GM21390 (cell line): ENCODE results near the gene GNL3.
A peak's percentile ranks its signal among the peaks of the same experiment; 100 is the strongest.

Experiments used
- ATAC-seq: cut with Tn5 transposase; IDR thresholded peaks from one replicate; pipeline ENCODE4 v1.9.1; 2021; ENCODE audit not compliant: unreplicated experiment

The GNL3 gene

GRCh38 chr3:52688266-52688665 is 2.4 kb downstream of the GNL3 start:
- no peak for ATAC-seq

- no peak for ATAC-seq
Observed at GRCh38 chr3:52689151-52689550, 3.3 kb downstream of the GNL3 start.

DNA sequence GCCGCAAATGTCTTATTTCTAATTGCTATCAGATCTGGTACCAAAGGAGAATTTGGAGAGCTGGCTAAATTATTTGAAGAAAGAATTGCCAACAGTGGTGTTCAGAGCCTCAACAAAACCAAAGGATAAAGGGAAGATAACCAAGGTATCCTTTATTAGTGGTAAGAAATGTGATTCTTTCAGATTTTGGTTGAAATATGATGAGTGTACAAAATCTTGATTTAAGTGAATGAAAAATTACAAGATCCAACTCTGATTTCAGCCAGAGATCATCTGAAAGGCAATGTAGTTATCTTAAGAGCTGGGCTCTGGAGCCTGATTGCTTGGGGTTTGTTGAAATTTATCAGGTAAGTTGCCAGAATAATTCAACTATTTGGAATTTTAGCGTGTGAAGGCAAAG is 4.7 kb downstream of the GNL3 start:
- ATAC-seq = no peak

GRCh38 chr3:52693071-52693470 is 7.2 kb downstream of the GNL3 start:
- no peak for ATAC-seq

- ATAC-seq = no peak
Observed at GRCh38 chr3:52694528-52695189, 8.8 kb downstream of the GNL3 start.

GRCh38 chr3:52695798-52696671 is 10.2 kb downstream of the GNL3 start:
- ATAC-seq = no peak

GRCh38 chr3:52696830-52697631 is 11.2 kb downstream of the GNL3 start:
- no peak for ATAC-seq

DNA sequence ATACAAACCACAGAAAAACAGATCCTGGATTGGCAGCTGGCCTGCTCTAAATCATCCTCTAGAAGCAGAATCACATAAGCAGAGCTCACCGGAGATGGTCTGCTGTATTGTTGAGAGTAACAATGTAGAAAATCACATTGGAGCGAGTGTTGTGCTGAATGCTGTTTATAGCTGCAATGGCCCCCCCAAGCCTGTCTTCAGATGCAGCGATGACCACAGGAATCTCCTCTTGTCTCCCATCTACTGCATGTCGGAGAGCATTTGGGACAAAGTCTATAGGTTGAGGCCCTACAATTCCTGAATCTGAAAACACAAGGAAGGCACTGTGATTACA is 11.8 kb downstream of the GNL3 start:
- no peak for ATAC-seq

DNA sequence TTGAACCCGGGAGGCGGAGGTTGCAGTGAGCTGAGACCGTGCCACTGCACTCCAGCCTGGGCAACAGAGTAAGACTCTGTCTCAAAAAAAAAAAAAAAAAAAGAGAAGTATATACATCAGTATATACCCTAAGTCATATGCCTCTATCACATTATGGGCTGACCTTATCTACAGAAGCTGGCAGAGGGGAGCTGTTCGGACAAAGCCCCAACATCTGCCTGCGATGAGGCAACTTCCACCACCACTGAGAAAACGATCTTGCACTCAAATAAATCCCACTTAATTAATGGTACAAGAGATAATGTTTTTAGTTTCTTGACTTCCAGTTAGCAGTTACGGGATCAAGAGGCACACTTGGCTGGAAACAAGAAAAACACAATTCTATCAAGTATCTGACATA is 17.5 kb downstream of the GNL3 start:
- ATAC-seq = no peak

DNA sequence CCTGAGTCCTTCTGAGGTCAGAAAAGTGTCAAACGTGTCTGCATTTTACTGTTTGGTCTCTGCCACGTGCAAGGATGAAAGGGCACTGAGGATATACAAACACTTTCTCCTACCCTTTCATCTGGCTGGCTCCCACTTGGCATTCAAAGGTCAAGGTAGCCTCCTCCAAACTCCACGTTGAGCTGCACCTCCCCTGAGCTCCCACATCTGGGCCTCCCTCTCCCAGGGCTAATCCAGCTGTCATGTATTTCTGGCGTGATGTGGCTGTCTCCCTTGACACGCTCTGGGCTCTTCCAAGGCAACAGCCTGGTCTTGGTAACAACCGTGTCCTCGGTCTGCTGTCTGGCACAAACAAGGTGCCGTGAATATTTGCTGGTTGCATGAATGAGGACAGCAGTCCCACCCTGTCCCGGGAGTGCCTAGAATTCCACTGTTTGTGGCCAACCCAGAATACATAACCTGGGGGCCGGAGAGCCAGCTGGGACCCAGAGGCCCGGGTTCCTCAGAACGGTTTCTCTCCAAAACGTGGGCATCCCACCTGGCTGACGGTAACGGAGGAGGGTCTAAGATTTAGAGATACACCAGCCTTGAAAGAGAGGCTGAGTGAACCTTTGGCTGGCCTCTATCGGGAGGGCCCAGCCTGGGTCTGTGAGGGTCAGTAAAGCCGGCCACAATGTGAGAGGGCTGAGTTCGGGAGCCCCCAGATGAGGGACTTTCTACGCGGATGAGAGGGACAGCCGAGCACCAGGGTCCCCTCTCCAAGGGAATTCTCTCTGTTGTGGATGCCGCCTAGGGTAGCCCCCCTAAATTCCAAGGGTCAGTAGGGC is 19.0 kb downstream of the GNL3 start:
- peak; percentile 7 for ATAC-seq

DNA sequence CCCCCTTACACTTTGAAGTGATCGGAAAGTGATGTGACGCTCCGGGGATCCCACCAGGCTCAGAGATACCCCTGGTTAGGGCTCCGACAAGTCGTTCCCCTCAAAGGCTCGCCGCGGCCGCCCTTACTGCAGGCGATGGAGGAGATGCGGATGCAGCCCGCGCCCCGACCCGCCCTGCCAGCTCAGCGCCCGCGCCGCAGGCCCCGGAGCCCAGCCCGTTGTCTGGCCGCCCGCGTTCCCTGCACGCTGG is 19.5 kb downstream of the GNL3 start:
- ATAC-seq = no peak

DNA sequence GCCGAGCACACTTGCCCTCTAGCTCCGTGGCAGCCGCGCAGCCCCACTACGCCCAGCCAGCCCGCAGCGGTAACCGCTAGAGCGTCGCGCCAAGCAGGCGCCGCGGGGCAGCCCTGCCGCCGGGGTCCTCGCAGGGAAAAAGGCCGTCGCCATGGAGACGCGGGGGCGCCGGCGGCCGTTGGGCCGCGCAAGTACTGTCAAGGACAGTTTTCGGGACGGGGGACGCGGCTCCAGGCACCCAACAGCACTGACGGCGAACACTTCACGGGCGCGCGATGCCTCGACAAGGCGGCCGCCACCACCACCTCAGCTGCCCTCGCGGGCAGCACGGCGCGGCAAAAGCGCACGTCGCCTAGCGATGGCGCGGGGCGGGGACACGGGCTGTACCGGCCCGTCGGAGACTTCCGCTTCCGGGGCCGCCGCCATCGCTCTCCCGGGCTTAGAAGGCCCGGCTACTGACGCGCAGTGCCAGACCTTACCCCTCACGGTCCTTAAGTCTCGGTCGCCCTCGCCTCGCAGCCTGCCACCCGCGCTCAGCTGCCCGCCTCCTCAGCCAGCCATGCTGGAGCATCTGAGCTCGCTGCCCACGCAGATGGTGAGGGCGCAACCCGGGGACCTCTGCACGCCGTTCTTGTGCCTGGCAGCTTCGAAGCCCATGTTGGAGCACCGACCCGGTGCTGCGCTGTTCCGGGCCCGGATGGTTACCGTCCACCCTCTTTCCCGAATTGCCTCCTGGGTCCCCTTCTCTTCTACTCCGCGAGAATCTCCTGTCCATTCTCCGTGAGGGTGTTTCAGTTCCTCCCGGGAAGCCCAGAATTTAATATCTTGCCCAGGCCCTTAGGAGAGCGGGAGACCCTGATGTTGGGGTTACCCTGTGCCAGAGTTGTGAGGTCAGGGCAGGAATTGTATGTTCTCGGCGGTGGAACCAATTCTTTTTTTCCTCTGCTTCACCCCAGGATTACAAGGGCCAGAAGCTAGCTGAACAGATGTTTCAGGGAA is 20.2 kb downstream of the GNL3 start, which contains the start of the genes GLT8D1 and SPCS1:
TSS of gene GLT8D1 (minus strand) at position 104 of the 999 bp plus-strand sequence. CDS start 5,331 bp downstream, outside the sequence.
TSS of gene SPCS1 (plus strand) at position 419 of the 999 bp plus-strand sequence. CDS start at position 560, 141 bp downstream.
- peak; percentile 74 for ATAC-seq

- ATAC-seq = no peak
Observed at GRCh38 chr3:52707585-52707984, 21.8 kb downstream of the GNL3 start.

DNA sequence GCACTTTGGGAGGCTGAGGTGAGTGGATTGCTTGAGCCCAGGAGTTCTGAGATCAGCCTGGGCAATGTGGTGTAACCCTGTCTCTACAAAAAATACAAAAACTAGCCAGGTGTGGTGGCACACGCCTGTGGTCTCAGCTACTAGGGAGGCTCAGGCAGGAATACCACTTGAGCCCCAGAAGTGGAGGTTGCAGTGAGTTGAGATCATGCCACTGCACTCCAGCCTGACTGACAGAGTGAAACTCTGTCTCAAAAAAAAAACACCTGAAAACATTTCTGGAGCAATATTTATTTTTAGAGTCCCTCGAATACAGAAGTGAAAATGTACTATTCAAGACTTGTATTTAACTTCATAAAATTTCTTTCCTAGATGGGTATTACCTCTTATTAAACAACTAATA is 24.7 kb downstream of the GNL3 start:
- no peak for ATAC-seq

DNA sequence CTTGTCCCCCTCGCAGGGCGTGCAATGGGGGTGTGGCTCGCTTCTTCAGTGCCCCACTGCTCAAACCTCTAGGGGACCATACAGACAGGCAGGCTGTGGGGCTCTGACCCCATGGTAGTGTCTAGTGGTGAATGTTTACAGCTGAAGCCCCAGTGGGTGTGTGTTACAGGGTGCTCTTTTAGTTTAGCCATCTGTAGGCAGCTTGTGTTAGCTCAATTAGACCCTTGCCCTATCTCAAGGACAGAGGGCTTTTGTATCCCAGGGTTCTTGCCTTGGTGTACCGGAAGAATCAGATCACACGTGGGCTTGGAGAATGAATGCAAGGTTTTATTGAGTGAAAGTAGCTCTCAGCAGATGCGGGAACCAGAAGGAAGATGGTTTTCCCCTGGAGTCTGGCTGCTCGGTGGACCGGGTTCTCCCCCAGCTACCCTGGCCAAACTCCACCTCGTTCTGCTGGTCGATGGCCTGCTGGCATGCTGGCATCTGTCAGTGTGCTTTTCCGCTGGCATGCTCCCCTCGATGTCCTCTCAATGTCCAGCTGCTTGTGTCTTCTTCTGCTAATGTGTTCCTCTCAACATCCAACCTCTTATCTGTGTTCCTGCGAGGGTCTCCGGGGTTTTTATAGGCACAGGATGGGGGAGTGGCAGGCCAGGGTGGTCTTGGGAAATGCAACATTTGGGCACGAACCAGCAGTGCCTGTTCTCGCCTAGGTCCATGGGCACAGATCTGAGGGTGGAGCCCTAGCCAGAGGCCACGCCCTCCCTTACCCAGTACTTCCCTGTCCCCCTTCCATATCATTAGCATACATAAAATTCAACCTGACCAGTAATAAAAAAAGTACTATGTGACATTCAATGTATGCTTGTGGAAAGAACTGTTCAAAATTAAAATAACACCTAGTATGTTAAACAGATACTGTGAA is 26.7 kb downstream of the GNL3 start:
- ATAC-seq = no peak

DNA sequence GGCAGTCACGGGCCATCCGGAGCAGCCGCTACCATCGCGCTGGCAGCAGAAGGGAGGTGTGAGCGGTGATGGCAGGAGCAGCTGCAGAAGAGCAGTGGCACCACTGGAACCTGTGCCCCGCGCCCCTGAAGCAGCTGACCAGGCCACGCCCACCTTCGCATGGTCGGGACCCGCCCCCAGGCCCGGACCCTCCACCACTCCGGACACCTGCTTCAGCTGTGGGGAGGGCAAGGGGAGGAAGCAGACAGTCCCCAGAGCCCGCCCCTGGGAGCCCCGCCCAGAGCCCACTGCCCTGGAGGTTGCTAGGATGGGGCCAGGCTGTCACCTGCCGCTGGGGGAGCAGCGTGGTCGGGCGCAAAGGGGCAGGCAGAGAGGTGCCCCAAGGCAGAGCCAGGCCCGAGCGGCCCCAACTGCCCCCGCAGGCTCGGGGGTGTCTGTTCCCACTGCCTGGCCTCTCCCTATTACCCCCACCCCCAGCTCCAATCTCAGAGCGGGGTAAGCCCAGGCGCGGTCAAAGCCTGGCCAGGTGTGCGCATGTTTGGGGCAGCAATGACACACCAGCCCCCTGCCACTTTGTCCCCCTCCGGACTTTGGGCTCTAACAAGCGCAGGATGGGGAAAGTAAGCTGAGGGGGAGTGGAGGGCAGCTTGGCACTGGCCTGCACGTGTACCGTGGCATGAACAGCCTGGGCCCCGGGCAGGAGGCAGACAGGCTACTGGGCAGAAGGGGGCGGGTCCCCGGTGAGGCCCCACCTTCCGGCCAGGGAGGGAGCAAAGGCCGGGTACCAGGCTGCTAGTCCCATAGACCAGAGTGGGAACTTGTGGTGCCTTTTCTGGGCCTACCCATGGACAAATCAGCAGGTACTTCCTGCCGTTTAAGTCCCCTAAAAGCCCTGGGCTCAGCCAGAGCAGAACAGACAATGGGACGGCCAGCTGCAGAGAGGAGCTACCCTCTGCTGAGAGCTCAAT is 28.8 kb downstream of the GNL3 start:
- no peak for ATAC-seq

GRCh38 chr3:52715714-52716305 is 30.0 kb downstream of the GNL3 start:
- no peak for ATAC-seq
